ENCODE measurements around the gene FADS1.

GRCh38 chr11:61850687-61851086 lies 33.9 kb upstream of the FADS1 start:
- TF ChIP-seq EZH2phosphoT487 (IDR thresholded peaks at IDR 0.05; ENCODE audit: borderline replicate concordance, low read depth, low read length): no peak
- TF ChIP-seq CTCF (conservative IDR thresholded peaks at IDR 0.05; ENCODE audit: low read length): no peak

Data from OCI-LY7 (cell line).